ENCODE measurements around the gene MROH8.

- TF ChIP-seq CTCF (IDR thresholded peaks at IDR 0.05) (no peak), POLR2A (IDR thresholded peaks at IDR 0.05) (no peak), POLR2AphosphoS5 (IDR thresholded peaks at IDR 0.05) (no peak)
Measured at GRCh38 chr20:37152284-37152683, 27.1 kb downstream of the MROH8 start.

Data from gastroesophageal sphincter (tissue), 3 donors.